GDM1 (cell line): ENCODE data around the gene ARSB.

ENCODE experiments used
- DNase-seq: peaks from one replicate; lab custom pipeline; 2025; lab: John Stamatoyannopoulos, UW

ARSB gene

DNA sequence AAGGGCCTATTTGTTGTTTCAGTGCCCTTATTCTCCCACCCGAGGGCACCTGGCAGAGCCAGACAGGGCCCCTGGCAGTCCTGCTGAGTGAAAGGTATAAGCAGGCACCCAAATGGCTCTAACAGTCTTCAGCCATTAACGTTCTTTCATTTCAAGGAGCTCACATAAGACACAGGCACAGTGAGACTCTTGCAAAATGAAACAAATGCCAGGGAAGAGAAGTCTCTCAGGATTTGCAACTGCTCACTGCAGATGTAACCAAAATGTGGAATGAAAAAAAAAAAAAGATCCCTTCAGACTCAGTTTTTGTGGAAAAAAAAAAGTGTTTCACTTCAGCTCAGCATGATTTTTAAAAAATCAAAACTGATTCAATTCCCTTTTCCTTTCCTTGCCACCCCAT is 181.2 kb downstream of the ARSB start:
- DNase-seq: no peak

DNA sequence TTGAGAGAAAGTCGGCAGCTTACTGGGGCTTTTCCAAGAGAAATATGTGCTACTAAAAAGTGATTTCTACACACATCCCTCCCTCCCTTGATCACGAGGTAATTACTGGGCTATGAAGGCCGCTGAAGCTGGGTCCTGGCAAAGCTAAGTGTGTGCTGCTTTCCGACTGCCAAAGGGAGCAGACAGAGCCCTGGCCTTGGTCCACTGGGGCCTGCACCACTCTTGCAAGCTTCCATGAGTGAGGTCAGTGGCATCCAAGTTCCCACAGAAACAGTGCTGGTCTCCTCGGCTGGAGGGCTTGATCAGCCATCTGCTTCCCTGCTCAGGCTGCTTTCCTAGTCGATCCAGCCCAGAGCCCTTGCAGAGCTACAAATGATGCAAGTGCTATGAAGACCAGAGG is 181.8 kb downstream of the ARSB start:
- DNase-seq: no peak

DNA sequence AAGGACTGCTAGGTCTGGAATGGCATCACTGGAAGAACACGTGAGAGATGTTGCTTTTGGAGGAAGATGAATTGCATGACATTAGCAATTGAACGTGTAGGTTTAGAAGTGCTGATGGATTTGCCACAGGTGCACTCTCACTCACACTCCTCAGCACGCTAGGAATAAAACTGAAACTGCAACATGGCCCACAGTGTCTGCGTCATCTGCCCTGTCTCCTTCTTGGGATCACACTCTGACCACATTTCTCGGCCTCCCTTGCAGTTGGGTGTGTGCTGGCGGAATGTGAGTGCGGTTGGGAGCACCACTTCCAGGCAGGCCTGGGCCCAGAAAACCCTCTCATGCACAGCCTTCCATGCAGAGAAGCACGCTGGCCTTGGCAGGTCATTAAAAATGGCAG is 183.7 kb downstream of the ARSB start:
- DNase-seq: no peak

GRCh38 chr5:78799266-78800017 is 185.7 kb downstream of the ARSB start:
- no peak for DNase-seq

DNA sequence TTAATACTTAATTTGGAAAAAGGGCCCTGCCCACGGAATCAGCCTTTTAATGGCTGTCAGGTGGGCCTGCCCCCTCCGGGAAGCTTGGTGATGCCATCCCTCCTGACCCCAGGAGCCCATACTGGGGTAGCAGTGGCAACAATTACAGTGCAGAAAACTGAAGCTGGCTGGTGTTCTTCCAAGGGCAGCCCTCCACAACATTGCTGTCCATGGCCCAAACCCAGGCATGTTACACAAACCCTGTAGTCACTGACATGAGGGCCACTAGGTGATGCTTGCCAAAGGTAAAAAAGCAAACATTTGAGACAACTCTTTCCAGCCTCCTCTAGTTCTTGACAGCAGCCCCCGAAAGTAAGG is 186.5 kb downstream of the ARSB start:
- no peak for DNase-seq

DNA sequence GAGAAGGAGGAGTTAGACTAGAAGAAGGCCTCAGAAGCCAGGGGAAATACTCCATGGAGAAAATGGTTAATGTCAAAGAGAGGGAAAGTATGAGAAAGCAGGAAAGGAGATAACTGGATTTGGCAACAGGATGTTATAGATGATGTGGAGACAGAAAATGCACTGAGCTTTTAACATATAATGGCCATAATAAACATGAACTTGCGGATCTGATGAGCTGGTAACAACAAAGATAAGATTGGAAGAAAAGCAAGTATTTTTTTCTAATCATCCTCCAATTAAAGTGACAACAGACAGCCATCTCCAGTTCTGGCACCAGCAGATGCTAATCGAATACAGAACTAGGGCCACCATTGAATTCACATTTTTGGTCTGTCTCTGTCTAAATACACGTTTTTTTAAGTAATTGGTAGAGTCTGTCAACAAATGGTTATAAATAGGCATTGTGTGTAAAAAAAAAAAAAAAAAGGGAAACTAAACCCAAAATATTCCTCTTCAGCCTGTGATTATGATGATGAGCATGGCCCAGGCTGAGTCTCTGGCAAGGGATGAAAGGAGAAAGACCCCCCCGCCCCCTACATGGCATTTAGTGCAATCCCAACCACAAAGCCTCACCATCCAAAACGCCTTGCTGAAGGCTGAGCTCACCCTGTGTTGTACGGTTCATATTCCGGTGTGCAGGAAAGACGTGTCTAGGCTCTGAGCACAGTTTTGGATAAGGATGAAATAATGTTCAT is 187.0 kb downstream of the ARSB start:
- DNase-seq: no peak

GRCh38 chr5:78795757-78796156 is 189.4 kb downstream of the ARSB start:
- no peak for DNase-seq

- DNase-seq: no peak
Observed at GRCh38 chr5:78794693-78795215, 190.4 kb downstream of the ARSB start.

DNA sequence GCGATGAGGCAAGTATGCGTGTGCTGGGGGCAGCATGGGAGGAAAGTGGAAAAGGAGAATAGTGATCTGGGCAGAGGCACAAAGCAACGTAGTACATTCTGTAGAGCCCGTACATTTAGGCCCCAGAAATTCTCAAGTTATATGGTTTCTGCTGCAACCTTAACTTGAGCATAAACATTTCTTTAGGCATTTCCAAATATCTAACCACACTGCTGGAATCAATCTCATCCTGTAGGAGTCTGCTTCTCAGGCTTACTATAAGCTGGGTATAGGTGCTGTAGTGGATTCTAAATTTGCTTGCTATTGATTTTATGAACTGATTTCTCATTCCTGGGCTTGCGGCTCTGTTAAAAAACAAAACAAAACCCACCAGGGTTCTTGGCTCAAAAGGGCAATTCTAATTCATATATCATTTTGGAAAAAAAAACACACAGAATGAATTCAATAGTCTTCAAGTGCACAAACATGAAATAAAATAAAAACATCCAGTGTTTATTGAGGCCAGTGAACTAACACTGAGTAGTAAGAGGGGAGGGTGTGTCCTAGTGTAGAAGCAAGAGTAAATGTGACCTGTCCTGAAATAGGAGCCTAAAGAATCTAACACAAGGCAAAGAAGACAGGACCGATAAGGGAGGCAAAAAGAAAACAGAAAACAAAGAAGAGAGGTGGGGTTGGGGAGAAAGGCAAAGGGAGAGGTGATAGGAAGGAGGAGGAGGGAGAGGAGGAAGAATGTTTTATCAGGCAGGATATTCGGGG is 191.0 kb downstream of the ARSB start:
- no peak for DNase-seq

DNA sequence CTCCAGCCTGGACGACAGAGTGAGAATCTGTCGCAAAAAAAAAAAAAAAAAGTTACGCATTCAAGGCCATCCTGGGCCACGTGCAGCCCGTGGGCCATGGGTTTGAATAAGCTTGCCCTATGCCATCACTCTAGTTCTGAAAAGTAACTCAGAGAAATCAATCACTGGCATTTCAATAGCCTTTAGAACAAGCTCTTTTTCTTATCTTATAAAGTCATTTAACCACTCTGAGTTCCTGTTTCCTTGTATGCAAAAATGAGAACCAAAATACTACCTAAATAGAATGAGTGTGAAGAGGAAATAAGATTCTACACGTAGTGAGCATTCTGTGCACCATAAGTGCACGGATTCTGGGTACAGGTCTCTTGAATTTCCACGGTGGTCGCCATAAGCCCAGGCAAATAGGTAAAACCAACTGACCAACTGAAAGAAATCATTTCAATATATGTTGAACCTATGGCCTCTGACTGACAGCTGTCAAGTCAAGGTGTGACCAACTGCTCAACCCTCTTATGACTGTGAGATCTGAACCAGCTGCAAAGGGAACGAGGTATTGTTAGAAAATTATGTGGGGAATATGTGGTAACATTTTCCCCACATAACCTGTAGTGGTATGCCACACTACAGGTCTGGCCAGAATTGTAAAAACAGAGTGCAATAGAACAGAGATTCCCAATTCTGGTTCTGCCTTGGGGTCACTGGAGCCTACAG is 192.6 kb downstream of the ARSB start:
- no peak for DNase-seq

DNA sequence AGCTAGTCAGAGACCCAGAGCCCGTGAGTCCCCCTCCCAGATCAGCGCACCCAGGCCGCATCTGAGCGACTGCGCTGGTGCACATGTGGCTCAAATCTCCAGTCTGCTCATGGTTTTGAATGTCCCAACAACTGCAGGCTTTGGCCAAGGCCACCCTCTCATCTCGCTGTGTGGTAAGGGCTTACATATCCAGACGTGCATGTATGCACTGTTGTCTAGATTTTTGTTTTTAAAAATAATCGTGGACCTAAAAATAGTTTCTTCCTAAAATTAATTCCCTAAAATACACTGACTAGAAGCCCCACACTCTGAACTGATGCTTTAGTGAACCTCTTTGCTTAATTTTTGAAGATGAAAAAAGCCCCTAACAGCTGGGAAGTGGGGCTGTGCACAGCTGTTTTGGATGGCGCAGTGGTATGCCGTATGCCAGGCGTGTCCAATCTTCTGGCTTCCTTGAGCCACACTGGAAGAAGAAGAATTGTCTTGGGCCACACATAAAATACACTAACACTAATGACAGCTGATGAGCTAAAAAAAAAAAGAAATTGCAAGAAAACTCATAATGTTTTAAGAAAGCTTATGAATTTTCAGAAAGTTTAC is 193.5 kb downstream of the ARSB start:
- DNase-seq: no peak

GRCh38 chr5:78787783-78788182 is 197.3 kb downstream of the ARSB start:
- no peak for DNase-seq

- DNase-seq: no peak
Observed at GRCh38 chr5:78785454-78785853, 199.7 kb downstream of the ARSB start.

GRCh38 chr5:78783434-78784130 is 201.5 kb downstream of the ARSB start:
- no peak for DNase-seq

DNA sequence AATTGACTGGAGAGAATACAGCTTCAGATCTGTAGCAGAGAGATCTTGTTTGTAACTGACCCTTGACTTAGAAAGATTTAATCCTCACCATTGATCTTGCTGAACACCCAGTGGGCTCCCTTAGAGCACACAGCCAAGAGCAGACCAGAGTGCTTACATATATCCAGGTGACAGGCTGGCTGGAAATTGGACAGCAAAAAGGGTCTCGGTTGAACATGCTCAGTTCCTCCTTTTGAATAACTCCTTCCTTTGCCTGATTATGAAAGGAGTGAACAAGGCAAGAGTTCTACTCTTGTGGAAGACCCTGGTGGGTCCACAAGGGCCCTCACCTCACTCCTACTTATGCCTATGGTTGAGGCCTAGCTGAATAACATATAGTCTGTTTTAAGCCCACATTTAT is 202.4 kb downstream of the ARSB start:
- no peak for DNase-seq

DNA sequence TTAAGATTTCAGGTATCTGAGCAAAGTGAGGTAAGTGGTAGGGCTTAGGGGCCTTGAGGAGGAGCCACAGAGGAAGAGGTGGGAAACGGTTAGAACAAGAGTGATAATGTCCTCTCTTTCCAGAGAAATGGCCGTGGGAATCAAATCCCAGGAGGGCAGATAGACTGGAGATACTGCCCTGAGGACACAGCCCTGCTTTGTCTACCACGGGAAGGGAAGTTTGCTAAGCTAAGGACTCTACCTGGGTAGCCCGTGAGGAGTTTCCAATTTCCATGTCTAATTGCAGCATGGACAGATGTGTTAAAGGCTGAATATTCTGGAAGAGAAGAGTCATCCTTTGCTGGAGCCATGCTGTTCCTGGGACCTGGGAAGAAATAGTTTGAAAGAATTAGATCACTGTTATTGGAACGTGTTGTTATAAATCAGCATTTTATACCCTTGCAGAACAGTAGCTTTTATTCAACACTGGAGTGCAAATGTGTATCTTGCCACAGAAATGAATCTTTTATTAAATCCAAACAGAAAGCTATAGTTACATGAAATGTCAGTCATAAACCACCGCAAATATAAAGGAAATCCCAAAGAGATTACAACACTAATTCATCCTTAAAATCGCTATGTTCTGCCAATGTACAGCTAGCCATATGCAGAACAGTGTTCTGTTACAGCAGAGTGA is 203.4 kb downstream of the ARSB start:
- no peak for DNase-seq

DNA sequence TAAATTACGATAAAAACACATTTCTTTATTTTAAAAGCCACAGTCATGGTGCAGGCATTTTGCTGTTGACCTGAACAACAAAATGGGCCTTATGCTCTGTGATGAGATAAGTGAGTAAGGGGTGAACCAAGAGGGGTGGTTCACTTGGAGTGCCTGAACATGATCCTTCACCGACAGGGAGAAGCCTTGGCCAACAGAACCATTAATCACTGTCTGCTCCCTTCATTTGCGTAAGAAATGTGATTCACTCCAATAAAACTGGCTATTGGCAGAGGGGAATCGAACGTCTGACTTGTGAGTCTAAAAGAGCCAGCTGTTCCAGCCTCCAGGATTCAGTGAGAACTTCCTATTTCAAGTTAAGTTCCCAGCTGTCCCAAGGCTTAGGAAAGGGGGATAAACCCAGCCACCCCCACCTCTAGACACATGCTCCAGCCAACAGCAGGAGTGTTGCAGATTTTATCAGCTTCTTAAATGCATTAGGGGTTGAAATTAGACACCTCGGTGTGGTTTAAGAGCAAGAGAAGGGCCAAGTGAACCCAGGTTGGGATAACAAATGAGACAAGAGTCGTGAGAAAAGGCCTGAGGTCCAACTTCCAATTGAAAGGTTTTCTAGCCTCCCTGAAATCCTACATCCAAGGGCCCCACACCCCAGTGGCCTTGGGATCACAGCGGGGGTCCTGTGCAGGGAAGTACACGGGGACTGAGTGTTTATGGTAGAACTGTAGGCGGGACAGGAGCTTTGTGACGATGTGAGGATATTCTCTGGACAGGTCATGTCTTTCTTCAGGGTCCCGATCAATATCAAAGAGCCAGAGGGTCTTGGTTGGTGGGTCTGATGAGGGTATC is 205.1 kb downstream of the ARSB start:
- no peak for DNase-seq

GRCh38 chr5:78779262-78779661 is 205.8 kb downstream of the ARSB start:
- DNase-seq: no peak

GRCh38 chr5:78778538-78778937 is 206.6 kb downstream of the ARSB start:
- no peak for DNase-seq

- DNase-seq: no peak
Observed at GRCh38 chr5:78777901-78778300, 207.2 kb downstream of the ARSB start.
